C4-2B (cell line): Measurements from ENCODE around the gene HLA-DMA.

Source experiments
- H3K27ac ChIP-seq: fragments of 450-650 bp; 2 replicates; pipeline ENCODE4 v1.5.1; 2017
- CTCF ChIP-seq: fragments of 450-650 bp; conservative IDR thresholded peaks from 2 replicates; pipeline ENCODE4 v1.5.1; 2017; ENCODE audit warnings: mild to moderate bottlenecking
- ZFX ChIP-seq: fragments of 450-650 bp; IDR thresholded peaks from 2 replicates; pipeline ENCODE4 v1.6.1; 2017

Gene HLA-DMA

GRCh38 chr6:32950010-32950409, 2.9 kb downstream of the HLA-DMA start:
- TF ChIP-seq CTCF (no peak), ZFX (no peak)
- no peak overlapping the region for H3K27ac ChIP-seq

GRCh38 chr6:32949113-32949512, 3.8 kb downstream of the HLA-DMA start:
- no peak overlapping the region for H3K27ac ChIP-seq
- TF ChIP-seq ZFX (no peak), CTCF (no peak)

GRCh38 chr6:32947552-32948465, 5.1 kb downstream of the HLA-DMA start:
- H3K27ac ChIP-seq: no peak overlapping the region
- TF ChIP-seq ZFX: no peak
- peak; percentile 88 for TF ChIP-seq CTCF

GRCh38 chr6:32946893-32947292, 6.0 kb downstream of the HLA-DMA start:
- TF ChIP-seq CTCF (no peak), ZFX (no peak)
- no peak overlapping the region for H3K27ac ChIP-seq

GRCh38 chr6:32945953-32946352, 6.9 kb downstream of the HLA-DMA start:
- TF ChIP-seq ZFX (no peak), CTCF (no peak)
- no peak overlapping the region for H3K27ac ChIP-seq

GRCh38 chr6:32945108-32945760, 7.7 kb downstream of the HLA-DMA start:
- H3K27ac ChIP-seq: no peak overlapping the region
- TF ChIP-seq ZFX (no peak), CTCF (no peak)
